IMR-90 (cell line): ENCODE results near the gene TCF3. TPM values are rescaled to one million over a fixed set of nuclear protein-coding genes. Genes with fewer than 3 reads are reported as not detected.

Experiments
- ATAC-seq: fragments of 200-7000 bp; cut with Tn5 transposase; 2 replicates; pipeline ENCODE4 v1.9.1; 2020; ENCODE audit warnings: low read depth, mild to moderate bottlenecking, moderate library complexity
- BruUV-seq: library from RNA; stranded (reverse); fragments of 400-500 nt; replicated peaks from 2 replicates; lab custom pipeline; 2021; lab: Mats Ljungman, UMichigan
- CTCF ChIA-PET: fragments of 300-600 bp; formaldehyde crosslinking; extraction: SDS; loops from one replicate; lab custom pipeline; 2021; ENCODE audit warnings: antibody characterized with exemption; lab: Yijun Ruan, JAX
- POLR2A ChIA-PET: fragments of 300-600 bp; sonication (Branson Sonifier 250); formaldehyde crosslinking; loops from one replicate; lab custom pipeline; 2022; ENCODE audit warnings: antibody characterized with exemption; ENCODE audit not compliant: unreplicated experiment; lab: Charles Lee
- DNase-seq: peaks from one replicate; pipeline ENCODE4 v3.0.0; 2013
- H2AFZ ChIP-seq: replicated peaks from 2 replicates; pipeline ENCODE3; 2013; ENCODE audit warnings: low read length, mild to moderate bottlenecking; ENCODE audit not compliant: poor library complexity
- H2AK5ac ChIP-seq: 2 replicates; pipeline ENCODE4 v1.6.1; 2013; ENCODE audit warnings: low read depth, low read length, inconsistent platforms
- H2AK9ac ChIP-seq: replicated peaks from 2 replicates; pipeline ENCODE3; 2013; ENCODE audit warnings: mild to moderate bottlenecking, low read depth, low read length, moderate library complexity; ENCODE audit not compliant: poor library complexity
- H2BK120ac ChIP-seq: 2 replicates; pipeline ENCODE4 v1.6.1; 2013; ENCODE audit warnings: low read depth, low read length, inconsistent platforms
- H2BK15ac ChIP-seq: 3 replicates; pipeline ENCODE4 v1.6.1; 2013; ENCODE audit warnings: low read depth, low read length, inconsistent platforms
- H2BK20ac ChIP-seq: 2 replicates; pipeline ENCODE4 v1.6.1; 2013; ENCODE audit warnings: low read depth, mild to moderate bottlenecking, inconsistent platforms, low read length, moderate library complexity
- H2BK5ac ChIP-seq: 2 replicates; pipeline ENCODE4 v1.6.1; 2013; ENCODE audit warnings: mild to moderate bottlenecking, low read depth, low read length, inconsistent platforms; ENCODE audit not compliant: poor library complexity, severe bottlenecking
- H3K14ac ChIP-seq: replicated peaks from 2 replicates; pipeline ENCODE4 v1.6.1; 2013; ENCODE audit warnings: low read depth, low read length, inconsistent platforms
- H3K18ac ChIP-seq: 2 replicates; pipeline ENCODE4 v1.6.1; 2013; ENCODE audit warnings: low read depth, low read length, control low read depth
- H3K23ac ChIP-seq: 2 replicates; pipeline ENCODE4 v1.6.1; 2013; ENCODE audit warnings: low read depth, low read length, inconsistent platforms
- H3K27ac ChIP-seq: 2 replicates; pipeline ENCODE4 v1.5.1; 2013; ENCODE audit warnings: mild to moderate bottlenecking, control low read depth, low read length; ENCODE audit not compliant: insufficient read depth
- H3K27me3 ChIP-seq: 2 replicates; pipeline ENCODE4 v1.6.1; 2013; ENCODE audit warnings: low read length; ENCODE audit not compliant: control insufficient read depth, insufficient read depth
- H3K36me3 ChIP-seq: 2 replicates; pipeline ENCODE4 v1.6.1; 2013; ENCODE audit warnings: low read length, mixed read lengths; ENCODE audit not compliant: control insufficient read depth, insufficient read depth
- H3K4ac ChIP-seq: 2 replicates; pipeline ENCODE4 v1.6.1; 2013; ENCODE audit warnings: low read depth, low read length, inconsistent platforms
- H3K4me1 ChIP-seq: 2 replicates; pipeline ENCODE4 v1.6.1; 2013; ENCODE audit warnings: low read length, mixed read lengths; ENCODE audit not compliant: control insufficient read depth, insufficient read depth
- H3K4me2 ChIP-seq: 2 replicates; pipeline ENCODE4 v1.6.1; 2013; ENCODE audit warnings: low read depth, mild to moderate bottlenecking, control low read depth, low read length, moderate library complexity
- H3K4me3 ChIP-seq: 2 replicates; pipeline ENCODE4 v1.5.1; 2013; ENCODE audit warnings: low read depth, mild to moderate bottlenecking, control low read depth, low read length, moderate library complexity; ENCODE audit not compliant: insufficient read depth
- H3K56ac ChIP-seq: 2 replicates; pipeline ENCODE4 v1.6.1; 2013; ENCODE audit warnings: low read length, inconsistent platforms; ENCODE audit not compliant: insufficient read depth; ENCODE audit errors: extremely low read depth
- H3K79me1 ChIP-seq, 2 experiments: 2 replicates each; pipeline ENCODE4 v1.6.1; 2013; ENCODE audit warnings: low read length in 2 of 2, inconsistent platforms in 1 of 2, low read depth in 1 of 2
- H3K9ac ChIP-seq: 2 replicates; pipeline ENCODE4 v1.6.1; 2013; ENCODE audit warnings: low read depth, low read length, control low read depth
- H3K9me1 ChIP-seq: 2 replicates; pipeline ENCODE4 v1.6.1; 2013; ENCODE audit warnings: low read length, inconsistent platforms; ENCODE audit not compliant: insufficient read depth
- H3K9me3 ChIP-seq: 2 replicates; pipeline ENCODE4 v1.6.1; 2013; ENCODE audit warnings: low read length; ENCODE audit not compliant: control insufficient read depth, insufficient read depth
- H4K20me1 ChIP-seq: 2 replicates; pipeline ENCODE4 v1.6.1; 2013; ENCODE audit warnings: low read length, inconsistent platforms; ENCODE audit not compliant: insufficient read depth
- H4K5ac ChIP-seq: 2 replicates; pipeline ENCODE4 v1.6.1; 2013; ENCODE audit warnings: mild to moderate bottlenecking, low read depth, low read length, control low read depth
- H4K8ac ChIP-seq, 2 experiments: 2 replicates each; pipeline ENCODE4 v1.6.1; 2013; ENCODE audit warnings: low read depth in 2 of 2, low read length in 2 of 2, control low read depth in 1 of 2, inconsistent platforms in 1 of 2
- H4K91ac ChIP-seq: 2 replicates; pipeline ENCODE4 v1.6.1; 2013; ENCODE audit warnings: low read depth, low read length, inconsistent platforms; ENCODE audit not compliant: insufficient read depth
- FOS ChIP-seq: fragments of 150-350 bp; IDR thresholded peaks from 2 replicates; pipeline ENCODE4 v1.6.1; 2016; ENCODE audit warnings: low read depth, low read length
- SMC3 ChIP-seq: fragments of 150-350 bp; IDR thresholded peaks from 2 replicates; pipeline ENCODE4 v1.6.1; 2016; ENCODE audit warnings: low read depth, mild to moderate bottlenecking, antibody characterized with exemption, low read length, moderate library complexity
- whole genome bisulfite sequencing, 2 experiments: methylation state at CpG; one replicate each; pipeline versions ENCODE4 v1.1.5 to v1.1.7; 2013; ENCODE audit warnings: missing lambda C conversion rate in 2 of 2; ENCODE audit not compliant: insufficient read length in 1 of 2; ENCODE audit errors: extremely low coverage in 2 of 2; 5-methylcytosine and 5-hydroxymethylcytosine counted together
- dilution Hi-C: fragments of 300-500 bp; cut with HindIII; formaldehyde crosslinking; loops from one replicate; pipeline ENCODE4 v1.14.3; 2018; ENCODE audit warnings: low sequenced_read_pairs; ENCODE audit not compliant: unreplicated experiment
- in situ Hi-C: fragments of 300-500 bp; cut with MboI; formaldehyde crosslinking; loops from 3 replicates; pipeline ENCODE4 v1.14.3; 2019; ENCODE audit warnings: low sequenced_read_pairs, inconsistent platforms, mixed read lengths
- intact Hi-C: fragments of 100-400 bp; cut with micrococcal nuclease; formaldehyde crosslinking; loops from 2 replicates; pipeline ENCODE4 v1.10.0; 2022
- polyA plus RNA-seq, 3 experiments: library from polyadenylated mRNA; depleted of rRNA; stranded (reverse); fragments of >200 nt; gene quantifications; 2 replicates each; pipeline ENCODE4 v1.2.3, GENCODE V29; 2012; ENCODE audit warnings: low replicate concordance in 1 of 3
- total RNA-seq: library from RNA; depleted of rRNA; stranded (reverse); fragments of >200 nt; gene quantifications from 2 replicates; pipeline ENCODE4 v1.2.3, GENCODE V29; 2012
- TF ChIP-seq, protein P1 (sequence below): fragments of 150-350 bp; IDR thresholded peaks from 2 replicates; pipeline ENCODE4 v1.6.1; 2016; ENCODE audit warnings: low read depth, mild to moderate bottlenecking, low read length, moderate library complexity, borderline replicate concordance

The TCF3 gene
- total and polyA plus RNA-seq, 2 of the 4 experiments (the other 2 are of a cell fraction): 29.9 to 127 TPM

DNA sequence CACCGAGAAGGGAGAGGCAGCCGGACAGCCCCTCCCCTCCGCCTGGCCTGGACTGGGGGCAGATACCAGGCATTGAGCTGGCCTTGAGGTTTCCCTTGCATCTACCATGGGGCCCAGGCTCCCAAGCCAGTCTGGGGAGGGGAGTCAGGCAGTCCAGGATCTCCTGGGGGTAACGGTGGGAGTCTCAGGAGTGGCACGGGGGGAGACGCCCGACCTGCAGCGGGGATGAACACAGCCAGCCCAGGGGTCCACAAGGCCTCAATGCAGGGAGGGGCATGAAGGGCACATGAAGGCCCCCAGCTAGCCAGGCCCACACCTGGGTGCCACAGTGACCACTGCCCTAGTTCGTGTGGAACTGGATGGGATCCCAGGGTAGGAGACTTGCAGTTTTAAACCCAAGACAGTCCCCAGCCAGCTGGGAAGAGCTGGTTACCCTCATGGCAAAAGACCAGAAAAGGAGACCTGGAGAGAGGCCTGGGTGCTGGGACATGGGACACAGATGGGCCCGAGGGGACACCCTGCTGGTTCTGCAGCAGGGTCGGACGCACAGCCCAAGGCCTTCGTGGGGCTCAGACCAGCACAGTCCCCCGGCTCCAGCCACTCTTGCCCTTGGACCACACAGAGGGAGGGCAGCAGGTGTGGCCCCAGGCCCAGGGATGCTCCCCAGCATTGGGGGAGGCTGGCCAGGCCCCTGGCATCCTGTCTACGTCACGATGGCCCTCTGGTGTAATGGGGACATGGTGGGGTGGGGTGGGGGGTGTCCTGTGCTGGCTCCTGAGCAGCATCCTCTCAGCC is 42.5 kb downstream of the TCF3 start (continued):
- TF ChIP-seq, protein P1, sequence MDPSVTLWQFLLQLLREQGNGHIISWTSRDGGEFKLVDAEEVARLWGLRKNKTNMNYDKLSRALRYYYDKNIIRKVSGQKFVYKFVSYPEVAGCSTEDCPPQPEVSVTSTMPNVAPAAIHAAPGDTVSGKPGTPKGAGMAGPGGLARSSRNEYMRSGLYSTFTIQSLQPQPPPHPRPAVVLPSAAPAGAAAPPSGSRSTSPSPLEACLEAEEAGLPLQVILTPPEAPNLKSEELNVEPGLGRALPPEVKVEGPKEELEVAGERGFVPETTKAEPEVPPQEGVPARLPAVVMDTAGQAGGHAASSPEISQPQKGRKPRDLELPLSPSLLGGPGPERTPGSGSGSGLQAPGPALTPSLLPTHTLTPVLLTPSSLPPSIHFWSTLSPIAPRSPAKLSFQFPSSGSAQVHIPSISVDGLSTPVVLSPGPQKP: no peak

DNA sequence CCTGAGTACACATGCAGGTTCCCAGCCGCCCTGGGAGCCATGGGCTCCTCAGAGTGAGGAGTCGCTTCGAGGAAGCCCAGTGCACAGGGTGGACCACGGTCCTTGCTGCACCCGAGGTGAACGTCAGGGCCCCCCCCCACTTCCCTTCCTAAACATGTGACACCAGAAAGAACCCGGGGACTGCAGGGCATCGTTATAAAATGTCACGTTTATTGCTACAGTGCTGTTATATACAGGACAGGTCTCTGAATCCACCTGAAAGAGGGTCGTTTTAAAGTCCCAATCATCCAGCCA is 43.4 kb downstream of the TCF3 start:
- Histone ChIP-seq H3K27ac (no peak overlapping the region), H3K23ac (no peak overlapping the region), H3K27me3 (no peaks in the 10 kb centered on the region), H4K5ac (no peak overlapping the region), H2AK9ac (no peak overlapping the region), H3K18ac (no peak overlapping the region), H3K14ac (no peak overlapping the region), H3K4me2 (no peak overlapping the region), H2BK15ac (no peak overlapping the region), H3K36me3 (peaks cover 36% of the 10 kb centered on the region), H3K4me3 (no peak overlapping the region), H2BK120ac (no peak overlapping the region), H2BK5ac (no peak overlapping the region), H4K91ac (no peak overlapping the region), H3K79me1 (peaks cover 3 to 13% of the 10 kb centered on the region in 2 experiments; a peak in 3 of 4 replicates), H2AK5ac (no peak overlapping the region), H4K20me1 (peaks cover 7% of the 10 kb centered on the region), H3K4me1 (0 out of 2 replicates have a peak, but pooled peaks cover 2% of the 10 kb centered on the region), H2BK20ac (no peak overlapping the region), H3K9ac (no peak overlapping the region), H4K8ac (no peak overlapping the region), H3K4ac (no peak overlapping the region), H3K9me3 (no peaks in the 10 kb centered on the region), H2AFZ (peak overlapping the region; percentile 1), H3K9me1 (no peaks in the 10 kb centered on the region), H3K56ac (no peak overlapping the region)
- DNase-seq (no peak), ATAC-seq (no peak)
- TF ChIP-seq SMC3: no peak
- no peak for TF ChIP-seq FOS
- intact Hi-C loops: loop anchor here (10.0 kb wide), 1 partner anchor 186 kb away; no protein-coding TSS in a partner anchor
- 67% methylated on average over 3 of the region's 10 CpGs; no CpG with 5 or more reads in 1 of the 2 experiments for WGBS, 2 experiments
- in situ Hi-C loops: no loop called here
- CTCF ChIA-PET: no interaction called here
- dilution Hi-C loops: no loop called here
- BruUV-seq: no TSS peak
- POLR2A ChIA-PET: interaction anchor here (0.6 kb wide), 1 partner anchor 73 kb away, joined by 5 read pairs; no protein-coding TSS in a partner anchor
